IMR-90 (cell line): ENCODE results near the gene VPS4B. TPM values are rescaled to one million over a fixed set of nuclear protein-coding genes. Genes with fewer than 3 reads are reported as not detected.

ENCODE experiments used
- ATAC-seq: fragments of 200-7000 bp; cut with Tn5 transposase; 2 replicates; pipeline ENCODE4 v1.9.1; 2020; ENCODE audit warnings: low read depth, mild to moderate bottlenecking, moderate library complexity
- BruUV-seq: library from RNA; stranded (reverse); fragments of 400-500 nt; replicated peaks from 2 replicates; lab custom pipeline; 2021; lab: Mats Ljungman, UMichigan
- CTCF ChIA-PET: fragments of 300-600 bp; formaldehyde crosslinking; extraction: SDS; loops from one replicate; lab custom pipeline; 2021; ENCODE audit warnings: antibody characterized with exemption; lab: Yijun Ruan, JAX
- POLR2A ChIA-PET: fragments of 300-600 bp; sonication (Branson Sonifier 250); formaldehyde crosslinking; loops from one replicate; lab custom pipeline; 2022; ENCODE audit warnings: antibody characterized with exemption; ENCODE audit not compliant: unreplicated experiment; lab: Charles Lee
- DNase-seq: peaks from one replicate; pipeline ENCODE4 v3.0.0; 2013
- H2AFZ ChIP-seq: replicated peaks from 2 replicates; pipeline ENCODE3; 2013; ENCODE audit warnings: low read length, mild to moderate bottlenecking; ENCODE audit not compliant: poor library complexity
- H2AK5ac ChIP-seq: 2 replicates; pipeline ENCODE4 v1.6.1; 2013; ENCODE audit warnings: low read depth, low read length, inconsistent platforms
- H2AK9ac ChIP-seq: replicated peaks from 2 replicates; pipeline ENCODE3; 2013; ENCODE audit warnings: mild to moderate bottlenecking, low read depth, low read length, moderate library complexity; ENCODE audit not compliant: poor library complexity
- H2BK120ac ChIP-seq: 2 replicates; pipeline ENCODE4 v1.6.1; 2013; ENCODE audit warnings: low read depth, low read length, inconsistent platforms
- H2BK15ac ChIP-seq: 3 replicates; pipeline ENCODE4 v1.6.1; 2013; ENCODE audit warnings: low read depth, low read length, inconsistent platforms
- H2BK20ac ChIP-seq: 2 replicates; pipeline ENCODE4 v1.6.1; 2013; ENCODE audit warnings: low read depth, mild to moderate bottlenecking, inconsistent platforms, low read length, moderate library complexity
- H2BK5ac ChIP-seq: 2 replicates; pipeline ENCODE4 v1.6.1; 2013; ENCODE audit warnings: mild to moderate bottlenecking, low read depth, low read length, inconsistent platforms; ENCODE audit not compliant: poor library complexity, severe bottlenecking
- H3K14ac ChIP-seq: replicated peaks from 2 replicates; pipeline ENCODE4 v1.6.1; 2013; ENCODE audit warnings: low read depth, low read length, inconsistent platforms
- H3K18ac ChIP-seq: 2 replicates; pipeline ENCODE4 v1.6.1; 2013; ENCODE audit warnings: low read depth, low read length, control low read depth
- H3K23ac ChIP-seq: 2 replicates; pipeline ENCODE4 v1.6.1; 2013; ENCODE audit warnings: low read depth, low read length, inconsistent platforms
- H3K27ac ChIP-seq: 2 replicates; pipeline ENCODE4 v1.5.1; 2013; ENCODE audit warnings: mild to moderate bottlenecking, control low read depth, low read length; ENCODE audit not compliant: insufficient read depth
- H3K27me3 ChIP-seq: 2 replicates; pipeline ENCODE4 v1.6.1; 2013; ENCODE audit warnings: low read length; ENCODE audit not compliant: control insufficient read depth, insufficient read depth
- H3K36me3 ChIP-seq: 2 replicates; pipeline ENCODE4 v1.6.1; 2013; ENCODE audit warnings: low read length, mixed read lengths; ENCODE audit not compliant: control insufficient read depth, insufficient read depth
- H3K4ac ChIP-seq: 2 replicates; pipeline ENCODE4 v1.6.1; 2013; ENCODE audit warnings: low read depth, low read length, inconsistent platforms
- H3K4me1 ChIP-seq: 2 replicates; pipeline ENCODE4 v1.6.1; 2013; ENCODE audit warnings: low read length, mixed read lengths; ENCODE audit not compliant: control insufficient read depth, insufficient read depth
- H3K4me2 ChIP-seq: 2 replicates; pipeline ENCODE4 v1.6.1; 2013; ENCODE audit warnings: low read depth, mild to moderate bottlenecking, control low read depth, low read length, moderate library complexity
- H3K4me3 ChIP-seq: 2 replicates; pipeline ENCODE4 v1.5.1; 2013; ENCODE audit warnings: low read depth, mild to moderate bottlenecking, control low read depth, low read length, moderate library complexity; ENCODE audit not compliant: insufficient read depth
- H3K56ac ChIP-seq: 2 replicates; pipeline ENCODE4 v1.6.1; 2013; ENCODE audit warnings: low read length, inconsistent platforms; ENCODE audit not compliant: insufficient read depth; ENCODE audit errors: extremely low read depth
- H3K79me1 ChIP-seq, 2 experiments: 2 replicates each; pipeline ENCODE4 v1.6.1; 2013; ENCODE audit warnings: low read length in 2 of 2, inconsistent platforms in 1 of 2, low read depth in 1 of 2
- H3K9ac ChIP-seq: 2 replicates; pipeline ENCODE4 v1.6.1; 2013; ENCODE audit warnings: low read depth, low read length, control low read depth
- H3K9me1 ChIP-seq: 2 replicates; pipeline ENCODE4 v1.6.1; 2013; ENCODE audit warnings: low read length, inconsistent platforms; ENCODE audit not compliant: insufficient read depth
- H3K9me3 ChIP-seq: 2 replicates; pipeline ENCODE4 v1.6.1; 2013; ENCODE audit warnings: low read length; ENCODE audit not compliant: control insufficient read depth, insufficient read depth
- H4K20me1 ChIP-seq: 2 replicates; pipeline ENCODE4 v1.6.1; 2013; ENCODE audit warnings: low read length, inconsistent platforms; ENCODE audit not compliant: insufficient read depth
- H4K5ac ChIP-seq: 2 replicates; pipeline ENCODE4 v1.6.1; 2013; ENCODE audit warnings: mild to moderate bottlenecking, low read depth, low read length, control low read depth
- H4K8ac ChIP-seq, 2 experiments: 2 replicates each; pipeline ENCODE4 v1.6.1; 2013; ENCODE audit warnings: low read depth in 2 of 2, low read length in 2 of 2, control low read depth in 1 of 2, inconsistent platforms in 1 of 2
- H4K91ac ChIP-seq: 2 replicates; pipeline ENCODE4 v1.6.1; 2013; ENCODE audit warnings: low read depth, low read length, inconsistent platforms; ENCODE audit not compliant: insufficient read depth
- RCOR1 ChIP-seq: IDR thresholded peaks from 2 replicates; pipeline ENCODE4 v1.6.1; 2012; ENCODE audit warnings: mild to moderate bottlenecking, low read length, improper control_type of control experiment; ENCODE audit not compliant: insufficient replicate concordance
- WGBS, 2 experiments: methylation state at CpG; one replicate each; pipeline versions ENCODE4 v1.1.5 to v1.1.7; 2013; ENCODE audit warnings: missing lambda C conversion rate in 2 of 2; ENCODE audit not compliant: insufficient read length in 1 of 2; ENCODE audit errors: extremely low coverage in 2 of 2; 5-methylcytosine and 5-hydroxymethylcytosine counted together
- dilution Hi-C: fragments of 300-500 bp; cut with HindIII; formaldehyde crosslinking; loops from one replicate; pipeline ENCODE4 v1.14.3; 2018; ENCODE audit warnings: low sequenced_read_pairs; ENCODE audit not compliant: unreplicated experiment
- in situ Hi-C: fragments of 300-500 bp; cut with MboI; formaldehyde crosslinking; loops from 3 replicates; pipeline ENCODE4 v1.14.3; 2019; ENCODE audit warnings: low sequenced_read_pairs, inconsistent platforms, mixed read lengths
- intact Hi-C: fragments of 100-400 bp; cut with micrococcal nuclease; formaldehyde crosslinking; loops from 2 replicates; pipeline ENCODE4 v1.10.0; 2022
- polyA plus RNA-seq, 3 experiments: library from polyadenylated mRNA; depleted of rRNA; stranded (reverse); fragments of >200 nt; gene quantifications; 2 replicates each; pipeline ENCODE4 v1.2.3, GENCODE V29; 2012; ENCODE audit warnings: low replicate concordance in 1 of 3
- total RNA-seq: library from RNA; depleted of rRNA; stranded (reverse); fragments of >200 nt; gene quantifications from 2 replicates; pipeline ENCODE4 v1.2.3, GENCODE V29; 2012

Gene VPS4B
- total and polyA plus RNA-seq, 2 of the 4 experiments (the other 2 are of a cell fraction) = 16.2 to 31.5 TPM

DNA sequence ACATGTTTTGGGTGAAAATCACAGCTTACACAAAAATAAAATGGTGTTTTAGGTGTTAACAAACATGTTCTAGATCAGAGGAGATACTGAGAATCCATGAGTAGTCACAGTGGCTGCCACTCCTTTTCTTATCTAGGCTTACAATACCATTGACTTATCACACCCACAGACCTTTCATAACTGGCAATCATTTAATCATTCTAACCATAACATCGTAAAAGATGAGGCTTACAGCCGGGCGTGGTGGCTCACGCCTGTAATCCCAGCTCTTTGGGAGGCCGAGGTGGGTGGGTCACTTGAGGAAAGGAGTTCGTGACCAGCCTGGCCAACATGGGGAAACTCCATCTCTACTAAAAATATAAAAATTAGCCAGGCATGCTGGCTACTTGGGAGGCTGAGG lies 35.7 kb upstream of the VPS4B start:
- dilution Hi-C loops (no loop called here), in situ Hi-C loops (no loop called here), intact Hi-C loops (no loop called here)
- no peak overlapping the region for H3K4me2 ChIP-seq
- H2AFZ ChIP-seq = no peak overlapping the region
- H3K56ac ChIP-seq = no peak overlapping the region
- H4K8ac ChIP-seq = no peak overlapping the region
- H3K4ac ChIP-seq = no peak overlapping the region
- DNase-seq (no peak), ATAC-seq (no peak)
- H2AK9ac ChIP-seq = no peak overlapping the region
- H3K9me3 ChIP-seq = no peaks in the 10 kb centered on the region
- no peak overlapping the region for H3K4me3 ChIP-seq
- no peaks in the 10 kb centered on the region for H3K4me1 ChIP-seq
- POLR2A ChIA-PET = no interaction called here
- no peaks in the 10 kb centered on the region; the same call in 1 of the 2 replicates for H3K9me1 ChIP-seq
- H4K91ac ChIP-seq = no peak overlapping the region
- no peak overlapping the region for H3K27ac ChIP-seq
- 0 out of 2 replicates have a peak, but pooled peaks cover 2% of the 10 kb centered on the region for H3K27me3 ChIP-seq
- BruUV-seq = no TSS peak
- H4K20me1 ChIP-seq = no peaks in the 10 kb centered on the region
- H2BK15ac ChIP-seq = no peak overlapping the region
- H2BK120ac ChIP-seq = no peak overlapping the region
- no peaks in the 10 kb centered on the region for H3K36me3 ChIP-seq
- no peaks in the 10 kb centered on the region for H3K79me1 ChIP-seq
- no peak overlapping the region for H4K5ac ChIP-seq
- TF ChIP-seq RCOR1 = no peak
- CTCF ChIA-PET = no interaction called here
- no peak overlapping the region for H2BK20ac ChIP-seq
- H2BK5ac ChIP-seq = no peak overlapping the region
- WGBS, 2 experiments = no CpG with 5 or more reads among the region's 6 CpGs
- H3K14ac ChIP-seq = no peak overlapping the region
- no peak overlapping the region for H2AK5ac ChIP-seq
- H3K23ac ChIP-seq = no peak overlapping the region
- H3K9ac ChIP-seq = no peak overlapping the region
- H3K18ac ChIP-seq = no peak overlapping the region
